Karpas-422 (cell line): ENCODE results near the gene AFAP1L1. TPM values are rescaled to one million over a fixed set of nuclear protein-coding genes. Genes with fewer than 3 reads are reported as not detected.
A peak's percentile ranks its signal among the peaks of the same experiment; 100 is the strongest.

Experiments used
- DNase-seq: peaks from one replicate; pipeline ENCODE4 v3.0.0-alpha.2; 2015
- H2AFZ ChIP-seq: fragments of 200-600 bp; sonication (generic); 2 replicates; pipeline ENCODE4 v1.6.1; 2014; ENCODE audit warnings: antibody characterized with exemption, low read length, mixed read lengths
- H3K27ac ChIP-seq: fragments of 200-600 bp; sonication (generic); 2 replicates; pipeline ENCODE4 v1.5.1; 2014; ENCODE audit warnings: mild to moderate bottlenecking, low read length, moderate library complexity
- H3K27me3 ChIP-seq: fragments of 200-600 bp; sonication (generic); 2 replicates; pipeline ENCODE4 v1.6.1; 2014; ENCODE audit warnings: low read length, mixed read lengths
- H3K36me3 ChIP-seq: fragments of 200-600 bp; sonication (generic); 2 replicates; pipeline ENCODE4 v1.6.1; 2014; ENCODE audit warnings: low read length, mixed read lengths; ENCODE audit not compliant: insufficient read depth
- H3K4me1 ChIP-seq: fragments of 200-600 bp; sonication (generic); 2 replicates; pipeline ENCODE4 v1.6.1; 2014; ENCODE audit warnings: mild to moderate bottlenecking, low read length, mixed read lengths
- H3K4me2 ChIP-seq: fragments of 200-600 bp; sonication (generic); 2 replicates; pipeline ENCODE4 v1.6.1; 2014; ENCODE audit warnings: low read length, low read depth, mild to moderate bottlenecking; ENCODE audit not compliant: poor library complexity, severe bottlenecking
- H3K4me3 ChIP-seq: fragments of 200-600 bp; sonication (generic); 2 replicates; pipeline ENCODE4 v1.5.1; 2014; ENCODE audit warnings: mild to moderate bottlenecking, antibody characterized with exemption, low read length, mixed read lengths
- H3K79me2 ChIP-seq: fragments of 200-600 bp; sonication (generic); 2 replicates; pipeline ENCODE4 v1.6.1; 2014; ENCODE audit warnings: mild to moderate bottlenecking, low read length, mixed read lengths
- H3K9ac ChIP-seq: fragments of 200-600 bp; sonication (generic); 2 replicates; pipeline ENCODE4 v1.6.0; 2014; ENCODE audit warnings: low read length
- H3K9me2 ChIP-seq: fragments of 200-600 bp; sonication (generic), shearing (Covaris generic); replicated peaks from 2 replicates; pipeline ENCODE4 v1.6.0; 2014; ENCODE audit warnings: mild to moderate bottlenecking, low read length, moderate library complexity; ENCODE audit not compliant: insufficient read depth
- H3K9me3 ChIP-seq: fragments of 300-700, 200-600 bp; sonication (generic); 2 replicates; pipeline ENCODE4 v1.6.1; 2014; ENCODE audit warnings: low read length, mixed read lengths
- H4K20me1 ChIP-seq: fragments of 200-600 bp; sonication (generic); 2 replicates; pipeline ENCODE4 v1.6.1; 2014; ENCODE audit warnings: mild to moderate bottlenecking, antibody characterized with exemption, low read length, low read depth; ENCODE audit not compliant: insufficient read depth
- total RNA-seq: library from RNA; depleted of rRNA; stranded (reverse); fragments of >200 nt; shearing (Covaris generic); gene quantifications from 2 replicates; pipeline ENCODE4 v1.2.3, GENCODE V29; 2014; ENCODE audit warnings: low replicate concordance

The AFAP1L1 gene
- total RNA-seq, 1 experiment from 2014 or later: not detected

DNA sequence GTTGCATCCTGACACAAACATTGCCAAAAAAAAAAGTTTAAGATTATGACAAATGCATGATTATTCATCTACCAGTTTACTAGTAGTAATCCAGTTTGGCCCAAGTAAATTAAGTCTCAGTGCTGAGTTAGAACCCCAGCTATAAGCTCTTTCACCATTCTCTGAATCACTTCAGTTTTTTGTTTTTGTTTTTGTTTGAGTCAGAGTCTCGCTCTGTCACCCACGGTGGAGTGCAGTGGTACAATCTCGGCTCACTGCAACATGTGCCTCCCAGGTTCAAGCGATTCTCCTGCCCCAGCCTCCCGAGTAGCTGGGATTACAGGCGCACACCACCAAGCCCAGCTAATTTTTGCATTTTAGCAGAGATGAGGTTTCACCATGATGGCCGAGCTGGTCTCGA, 84.7 kb downstream of the AFAP1L1 start:
- Histone ChIP-seq H3K27ac (no peak overlapping the region), H4K20me1 (no peaks in the 10 kb centered on the region), H3K9me2 (no peaks in the 10 kb centered on the region), H3K36me3 (peaks cover 35% of the 10 kb centered on the region), H3K9ac (no peak overlapping the region), H3K4me3 (no peak overlapping the region), H3K4me2 (peak overlapping the region; percentile 7), H3K9me3 (no peaks in the 10 kb centered on the region), H3K27me3 (no peaks in the 10 kb centered on the region), H2AFZ (no peak overlapping the region), H3K79me2 (peaks cover 45% of the 10 kb centered on the region), H3K4me1 (peaks cover 16% of the 10 kb centered on the region)
- no peak for DNase-seq

DNA sequence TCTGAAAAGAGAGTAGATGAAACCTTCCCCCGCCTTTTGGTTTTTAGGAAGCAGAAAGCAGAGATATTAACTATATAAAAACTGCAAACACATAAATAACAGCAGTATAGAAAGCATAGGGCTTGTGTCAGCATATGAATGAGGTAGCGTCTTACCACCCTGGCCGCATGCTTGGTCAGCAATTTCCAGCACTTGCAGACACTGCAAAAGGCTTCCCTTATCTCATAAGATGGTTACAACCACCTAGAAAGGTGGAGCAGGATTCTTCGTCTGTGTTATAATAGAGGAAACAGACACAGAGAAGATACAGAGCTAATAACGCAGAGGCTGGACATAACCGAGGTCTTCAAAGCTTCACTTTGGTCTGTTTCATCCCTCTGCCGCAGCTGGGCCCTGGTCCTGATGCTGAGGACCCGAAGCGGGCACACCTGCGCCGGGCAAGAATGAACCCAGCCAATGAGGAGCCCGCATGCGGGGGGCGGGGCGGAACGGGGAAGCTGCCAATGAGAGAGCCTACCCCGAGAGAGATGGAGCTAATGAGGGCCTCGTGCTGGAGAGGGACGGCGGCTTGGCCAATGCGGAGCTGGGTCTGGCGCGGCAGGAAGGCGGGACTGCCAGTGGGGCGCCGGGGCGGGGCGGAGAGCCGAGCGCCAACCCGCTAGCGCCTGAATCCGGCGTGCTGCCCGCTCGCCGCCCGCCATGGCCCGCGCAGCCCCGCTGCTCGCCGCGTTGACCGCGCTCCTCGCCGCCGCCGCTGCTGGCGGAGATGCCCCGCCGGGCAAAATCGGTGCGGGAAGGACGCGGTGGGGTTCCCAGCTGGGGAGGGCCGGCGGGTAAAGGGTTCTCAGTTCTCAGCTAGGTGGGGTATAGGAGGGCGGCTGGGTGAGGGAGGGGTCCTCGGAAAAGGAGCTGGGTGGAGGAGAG, 86.0 kb downstream of the AFAP1L1 start, which contains the start of gene PCYOX1L:
Gene PCYOX1L (plus strand): TSS at position 677 of the 924 bp plus-strand sequence. CDS start 23 bp downstream, at position 700.
- Histone ChIP-seq H3K79me2 (peaks cover 33% of the 10 kb centered on the region), H3K27ac (peak within 1 kb of the TSS; percentile 76), H2AFZ (peak within 1 kb of the TSS; percentile 60; the same call in 1 of the 2 replicates), H3K9ac (peak within 1 kb of the TSS; percentile 99), H3K4me3 (peak within 1 kb of the TSS; percentile 95), H3K36me3 (peaks cover 23% of the 10 kb centered on the region), H3K9me3 (no peaks in the 10 kb centered on the region), H4K20me1 (no peaks in the 10 kb centered on the region), H3K4me1 (peaks cover 16% of the 10 kb centered on the region), H3K27me3 (no peaks in the 10 kb centered on the region), H3K4me2 (peak within 1 kb of the TSS; percentile 83), H3K9me2 (no peaks in the 10 kb centered on the region)
- peak; percentile 99 for DNase-seq

DNA sequence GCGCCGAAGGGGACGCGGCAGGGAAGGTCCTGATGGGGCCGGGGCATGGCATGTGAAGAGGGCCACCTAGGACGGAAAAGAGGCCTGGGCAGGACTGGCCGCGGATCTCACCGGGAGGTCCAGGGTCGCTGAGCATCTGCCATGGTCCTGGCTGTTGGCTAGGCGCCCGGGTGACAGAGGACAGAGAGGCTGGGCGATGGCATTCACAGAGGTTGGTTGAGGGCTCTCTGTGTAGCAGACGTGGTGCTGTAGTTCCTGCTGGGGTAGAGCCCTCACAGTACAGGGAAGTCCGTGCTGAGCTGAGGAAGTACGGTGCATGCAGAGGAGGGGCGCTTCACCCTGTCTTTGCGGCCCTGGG, 86.6 kb downstream of the AFAP1L1 start:
- H3K4me1 ChIP-seq: peaks cover 16% of the 10 kb centered on the region
- DNase-seq: peak; percentile 83
- H4K20me1 ChIP-seq: no peaks in the 10 kb centered on the region
- no peaks in the 10 kb centered on the region for H3K9me2 ChIP-seq
- H3K4me3 ChIP-seq: peak overlapping the region; percentile 95
- H3K36me3 ChIP-seq: peaks cover 16% of the 10 kb centered on the region
- H3K27me3 ChIP-seq: no peaks in the 10 kb centered on the region
- peak overlapping the region; percentile 99 for H3K9ac ChIP-seq
- H3K27ac ChIP-seq: peak overlapping the region; percentile 76
- H3K9me3 ChIP-seq: no peaks in the 10 kb centered on the region
- H2AFZ ChIP-seq: peak overlapping the region; percentile 37; the same call in 1 of the 2 replicates
- peak overlapping the region; percentile 83 for H3K4me2 ChIP-seq
- H3K79me2 ChIP-seq: peaks cover 26% of the 10 kb centered on the region

DNA sequence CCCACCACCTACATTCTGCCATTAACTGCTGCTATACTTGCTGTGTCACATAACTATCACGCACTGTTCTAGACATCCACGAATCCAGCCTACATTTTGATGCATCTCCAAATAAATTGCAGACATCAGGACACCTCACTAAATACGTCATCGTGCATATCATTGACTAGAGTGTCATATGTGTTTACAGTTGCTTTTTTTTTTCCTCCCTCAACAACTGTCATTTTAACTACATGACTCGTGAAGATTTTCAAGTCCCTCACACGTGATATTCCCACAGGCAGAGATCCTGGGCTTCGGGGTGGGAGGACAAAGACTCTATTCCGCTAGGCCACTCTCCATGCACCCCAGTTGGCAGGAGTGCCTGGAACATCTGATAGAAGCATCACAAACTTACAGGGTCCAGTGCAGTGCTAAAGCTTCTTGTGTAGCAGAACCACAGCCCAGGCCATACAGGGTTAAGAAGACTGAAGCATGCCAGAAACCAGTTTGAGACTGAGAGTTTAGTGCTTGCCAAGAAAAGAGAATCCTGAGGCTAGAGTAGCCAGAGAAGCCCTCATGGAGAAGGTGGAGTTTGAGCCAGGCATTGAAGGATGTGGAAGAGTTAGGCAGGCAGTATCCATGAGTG, 87.3 kb downstream of the AFAP1L1 start:
- Histone ChIP-seq H3K9me2 (no peaks in the 10 kb centered on the region), H3K9ac (peak overlapping the region; percentile 99), H3K9me3 (no peaks in the 10 kb centered on the region), H3K4me3 (peak overlapping the region; percentile 95), H3K27ac (no peak overlapping the region), H3K4me1 (peaks cover 16% of the 10 kb centered on the region), H2AFZ (no peak overlapping the region), H4K20me1 (no peaks in the 10 kb centered on the region), H3K79me2 (peaks cover 24% of the 10 kb centered on the region), H3K27me3 (no peaks in the 10 kb centered on the region), H3K36me3 (peaks cover 12% of the 10 kb centered on the region; the same call in 1 of the 2 replicates), H3K4me2 (peak overlapping the region; percentile 83)
- DNase-seq: no peak

DNA sequence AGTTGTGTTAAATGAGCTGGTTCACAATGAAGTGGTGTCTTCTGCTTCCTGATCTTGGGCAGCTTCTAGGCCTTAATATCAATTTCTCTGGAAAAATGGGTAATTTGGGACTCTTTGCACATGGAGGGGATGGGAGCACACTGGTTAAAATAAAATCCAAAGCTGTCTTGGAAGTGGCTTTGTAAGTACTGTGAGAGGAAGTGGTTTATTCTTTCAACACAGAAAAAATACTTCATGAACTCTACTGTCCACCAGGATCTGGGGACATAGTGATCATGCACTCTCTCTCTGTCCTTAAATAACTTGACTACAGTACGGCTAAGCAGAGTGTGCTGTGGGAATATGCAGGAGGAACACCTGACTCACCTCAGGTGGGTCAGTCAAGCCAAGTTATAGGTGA, 88.6 kb downstream of the AFAP1L1 start:
- H3K27ac ChIP-seq: no peak overlapping the region
- H3K4me2 ChIP-seq: no peak overlapping the region

DNA sequence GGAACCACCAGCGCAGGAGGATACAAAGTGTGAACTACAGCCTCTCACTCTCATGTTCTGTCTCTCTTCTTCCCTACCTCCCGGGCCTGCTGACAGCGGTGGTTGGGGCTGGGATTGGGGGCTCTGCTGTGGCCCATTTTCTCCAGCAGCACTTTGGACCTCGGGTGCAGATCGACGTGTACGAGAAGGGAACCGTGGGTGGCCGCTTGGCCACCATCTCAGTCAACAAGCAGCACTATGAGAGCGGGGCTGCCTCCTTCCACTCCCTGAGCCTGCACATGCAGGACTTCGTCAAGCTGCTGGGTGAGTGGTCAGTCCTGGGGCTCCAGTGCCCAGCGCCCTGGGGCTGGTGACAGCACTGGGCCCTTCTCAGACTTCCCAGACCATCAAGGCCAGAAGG, 90.9 kb downstream of the AFAP1L1 start:
- H3K4me2 ChIP-seq: no peak overlapping the region
- H2AFZ ChIP-seq: no peak overlapping the region
- H3K4me1 ChIP-seq: peaks cover 15% of the 10 kb centered on the region
- no peak overlapping the region for H3K9ac ChIP-seq
- H3K27me3 ChIP-seq: no peaks in the 10 kb centered on the region
- peaks cover 14% of the 10 kb centered on the region for H3K79me2 ChIP-seq
- H3K4me3 ChIP-seq: no peak overlapping the region
- no peaks in the 10 kb centered on the region for H3K9me3 ChIP-seq
- no peak for DNase-seq
- H3K36me3 ChIP-seq: no peaks in the 10 kb centered on the region
- no peaks in the 10 kb centered on the region for H4K20me1 ChIP-seq
- H3K27ac ChIP-seq: no peak overlapping the region
- no peaks in the 10 kb centered on the region for H3K9me2 ChIP-seq

More for the DNA sequence above, 88.6 kb downstream of the AFAP1L1 start:
- H3K4me1 ChIP-seq: peaks cover 16% of the 10 kb centered on the region
- no peak for DNase-seq
- H3K27me3 ChIP-seq: no peaks in the 10 kb centered on the region
- no peak overlapping the region for H3K4me3 ChIP-seq
- no peak overlapping the region for H3K9ac ChIP-seq
- peaks cover 2% of the 10 kb centered on the region; the same call in 1 of the 2 replicates for H3K36me3 ChIP-seq
- no peaks in the 10 kb centered on the region for H3K9me2 ChIP-seq
- no peaks in the 10 kb centered on the region for H4K20me1 ChIP-seq
- no peak overlapping the region for H2AFZ ChIP-seq
- H3K79me2 ChIP-seq: peaks cover 24% of the 10 kb centered on the region
- no peaks in the 10 kb centered on the region for H3K9me3 ChIP-seq

DNA sequence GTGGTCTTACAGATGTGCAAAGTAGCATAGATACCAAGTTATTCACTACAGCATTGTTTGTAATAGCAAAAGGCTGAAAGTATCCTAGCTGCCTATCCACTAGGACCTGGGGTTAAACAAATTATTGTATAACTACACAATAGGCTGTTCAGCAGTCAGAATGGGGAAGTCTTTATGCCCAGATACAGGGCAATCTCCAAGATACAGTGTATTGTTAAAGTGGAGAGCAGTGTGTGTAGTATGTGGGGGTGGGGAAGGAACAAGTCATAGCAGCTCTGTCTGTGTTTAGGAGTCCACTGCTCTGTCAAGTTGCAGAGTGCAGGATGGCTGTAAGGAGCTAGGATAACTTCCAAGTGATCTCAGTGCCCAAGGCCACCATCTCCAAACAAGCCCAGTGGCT, 91.7 kb downstream of the AFAP1L1 start:
- Histone ChIP-seq H3K4me1 (peaks cover 18% of the 10 kb centered on the region), H3K27ac (no peak overlapping the region), H3K79me2 (peaks cover 9% of the 10 kb centered on the region), H3K4me3 (no peak overlapping the region), H3K9me3 (no peaks in the 10 kb centered on the region), H3K36me3 (no peaks in the 10 kb centered on the region), H3K27me3 (no peaks in the 10 kb centered on the region), H2AFZ (no peak overlapping the region), H3K4me2 (no peak overlapping the region), H3K9me2 (no peaks in the 10 kb centered on the region), H3K9ac (no peak overlapping the region), H4K20me1 (no peaks in the 10 kb centered on the region)
- DNase-seq: no peak

DNA sequence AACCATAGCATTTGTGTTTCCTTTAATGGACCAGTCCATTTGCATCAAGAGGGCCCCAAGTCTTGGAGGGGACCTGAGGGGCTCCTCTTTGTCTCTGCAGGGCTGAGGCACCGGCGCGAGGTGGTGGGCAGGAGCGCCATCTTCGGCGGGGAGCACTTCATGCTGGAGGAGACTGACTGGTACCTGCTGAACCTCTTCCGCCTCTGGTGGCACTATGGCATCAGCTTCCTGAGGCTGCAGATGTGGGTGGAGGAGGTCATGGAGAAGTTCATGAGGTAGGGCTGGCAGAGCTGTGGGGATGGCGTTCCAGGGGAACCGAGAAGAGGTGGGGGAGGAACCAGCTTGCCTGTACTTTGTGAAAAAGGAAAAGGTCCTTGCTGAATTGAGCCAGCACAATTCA, 92.3 kb downstream of the AFAP1L1 start:
- Histone ChIP-seq H3K27me3 (no peaks in the 10 kb centered on the region), H3K4me1 (peaks cover 14% of the 10 kb centered on the region), H3K9me2 (no peaks in the 10 kb centered on the region), H3K9ac (no peak overlapping the region), H3K79me2 (peaks cover 4% of the 10 kb centered on the region; the same call in 1 of the 2 replicates), H4K20me1 (0 out of 2 replicates have a peak, but pooled peaks cover under 1% of the 10 kb centered on the region), H3K9me3 (no peaks in the 10 kb centered on the region), H3K36me3 (no peaks in the 10 kb centered on the region), H3K27ac (no peak overlapping the region), H3K4me2 (no peak overlapping the region), H3K4me3 (no peak overlapping the region), H2AFZ (no peak overlapping the region)
- no peak for DNase-seq
